ENCODE results near the gene L3HYPDH.
"Not testable (repeated sequence)": the region's sequence is repeated elsewhere in the genome, so short reads cannot be mapped to it uniquely, and the experiment has no call there.

The L3HYPDH gene

DNA sequence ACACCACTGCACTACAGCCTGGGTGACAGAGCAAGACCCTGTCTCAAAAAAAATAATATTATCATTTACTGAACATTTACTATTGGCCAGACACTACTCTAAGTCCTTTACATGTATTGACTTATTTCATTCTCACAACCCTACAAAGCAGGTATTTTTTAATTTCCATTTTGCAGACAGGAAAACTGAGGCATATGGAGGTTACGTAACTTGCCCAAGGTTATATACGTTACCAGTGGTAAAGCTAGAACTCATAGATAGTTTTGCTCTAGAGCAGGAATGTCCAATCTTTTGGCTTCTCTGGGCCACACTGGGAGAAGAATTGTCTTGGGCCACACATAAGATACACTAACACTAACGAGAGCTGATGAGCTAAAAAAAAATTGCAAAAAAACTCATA lies 5.7 kb downstream of the L3HYPDH start:
- DNase-seq (ENCODE audit: low spot score), result no peak

DNA sequence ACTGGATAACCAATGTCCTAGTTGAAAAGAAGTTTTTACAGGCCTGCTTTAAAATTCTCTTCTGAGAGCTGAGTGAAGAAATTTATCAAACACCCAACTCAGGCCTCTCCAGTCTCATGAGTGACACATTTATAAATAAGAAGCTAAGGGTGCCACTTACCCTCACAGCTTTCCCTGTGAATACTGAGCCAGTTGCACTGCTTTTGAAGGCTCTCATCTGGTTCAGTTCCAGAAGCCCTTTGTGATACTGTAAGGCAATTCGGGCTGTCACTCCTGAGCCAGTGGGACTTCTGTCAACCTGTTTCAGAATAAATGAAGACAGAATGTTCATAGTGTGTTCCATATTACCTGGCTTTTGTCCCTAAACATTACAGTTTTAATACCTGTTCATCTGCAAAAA lies 8.5 kb downstream of the L3HYPDH start:
- DNase-seq (ENCODE audit: low spot score), result no peak

DNA sequence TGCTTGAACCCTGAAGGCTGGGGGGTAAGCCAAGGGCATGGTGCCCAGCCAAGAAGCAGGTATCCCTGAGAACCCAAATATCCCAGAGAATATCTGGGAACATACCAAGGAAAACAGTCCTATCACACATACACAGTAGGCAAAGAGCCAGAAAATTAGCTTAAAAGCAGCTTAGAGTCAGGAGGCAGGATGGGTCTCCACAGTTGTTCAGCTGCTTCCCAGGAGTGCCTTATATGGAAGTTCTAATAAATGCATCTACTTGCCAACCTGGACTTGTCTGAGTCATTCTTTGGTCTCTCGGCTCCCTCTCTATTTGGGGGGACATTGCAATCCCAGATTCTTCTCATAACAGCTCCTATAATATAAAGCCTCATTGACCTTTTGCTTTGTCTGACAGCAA lies 10.0 kb downstream of the L3HYPDH start:
- DNase-seq (ENCODE audit: low spot score), result peak; percentile 69

DNA sequence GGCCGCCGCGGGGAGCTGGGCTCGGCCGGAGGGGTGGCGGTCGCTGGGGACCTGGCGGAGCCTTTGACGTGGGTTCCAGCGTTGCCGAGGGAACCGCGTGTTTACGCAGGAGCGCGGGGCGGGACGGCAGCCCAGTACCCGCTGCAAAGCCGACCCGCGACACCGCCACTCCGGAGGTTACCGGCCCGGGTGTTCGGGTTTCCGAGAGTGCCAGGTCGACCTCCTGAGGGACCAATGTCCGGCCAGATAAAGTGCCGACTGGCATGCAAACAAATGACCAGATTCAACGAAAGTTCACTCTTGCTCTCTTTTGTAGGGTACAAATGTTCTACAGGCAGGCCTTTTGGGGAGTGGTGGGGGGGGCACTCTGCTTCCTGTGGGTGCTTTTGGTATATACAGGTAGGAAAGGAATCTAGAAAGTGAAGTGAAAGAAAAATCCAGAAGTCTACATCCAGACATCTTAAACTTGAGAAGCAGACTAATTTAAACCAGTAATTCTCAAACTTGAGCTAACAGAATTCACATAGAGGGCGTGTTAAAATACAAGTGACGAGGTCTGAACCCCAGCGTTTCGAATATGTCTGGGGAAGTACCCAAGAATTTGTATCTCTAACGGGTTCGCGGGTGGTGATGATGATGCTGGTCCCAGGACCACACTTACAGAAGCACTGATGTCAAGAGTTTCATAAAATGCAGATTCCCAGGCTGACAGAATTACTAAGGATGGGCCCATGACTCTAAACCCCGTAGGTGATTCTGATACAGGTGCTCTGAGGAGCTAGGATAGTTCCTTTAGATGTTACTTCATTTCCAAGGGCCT lies 18.7 kb downstream of the L3HYPDH start, which contains the start of gene GPR135:
GPR135 (minus strand) TSS at position 65 of the 820 bp plus-strand sequence. CDS start 154 bp downstream, outside the sequence.
- no peak for DNase-seq (ENCODE audit: low spot score)

DNA sequence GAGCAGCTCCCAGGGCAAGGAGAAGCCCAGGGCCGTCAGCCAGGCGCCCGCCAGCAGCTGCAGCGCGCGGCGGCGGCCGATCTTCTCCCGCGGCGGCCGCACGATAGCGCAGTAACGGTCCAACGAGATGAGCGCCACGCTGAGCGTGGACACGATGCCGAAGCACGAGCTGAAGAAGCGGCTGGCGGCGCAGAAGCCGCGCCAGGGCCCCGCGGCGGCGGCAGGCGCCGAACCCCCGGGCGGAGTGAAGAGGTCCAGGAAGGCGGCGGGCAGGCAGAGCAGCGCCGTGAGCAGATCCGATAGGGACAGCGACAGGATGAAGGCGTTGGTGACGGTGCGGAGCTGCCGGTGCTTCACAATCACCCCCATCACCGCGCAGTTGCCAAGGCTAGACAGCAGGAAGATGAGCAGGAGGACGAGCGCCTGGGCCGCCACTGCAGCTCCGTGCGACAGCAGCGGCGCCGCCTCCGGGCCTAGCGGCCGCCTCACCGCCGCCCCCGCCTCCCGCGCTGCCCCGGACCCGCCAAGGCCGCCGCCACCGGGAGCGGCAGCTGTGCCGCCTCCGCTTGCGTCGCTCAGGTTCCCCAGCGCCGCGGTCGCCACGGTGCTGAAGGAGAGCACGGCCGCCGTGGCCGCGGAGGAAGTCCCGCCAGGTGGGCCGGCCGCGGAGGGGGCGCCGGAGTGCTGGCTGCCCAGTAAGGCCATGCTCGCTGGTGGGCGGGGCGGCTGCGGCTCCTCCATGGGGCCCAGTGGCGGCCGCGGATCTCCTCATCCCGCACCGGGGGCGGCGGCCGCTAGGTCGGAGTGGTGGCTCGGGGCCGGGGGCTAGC lies 19.5 kb downstream of the L3HYPDH start:
- peak; percentile 60 for DNase-seq (ENCODE audit: low spot score)

DNA sequence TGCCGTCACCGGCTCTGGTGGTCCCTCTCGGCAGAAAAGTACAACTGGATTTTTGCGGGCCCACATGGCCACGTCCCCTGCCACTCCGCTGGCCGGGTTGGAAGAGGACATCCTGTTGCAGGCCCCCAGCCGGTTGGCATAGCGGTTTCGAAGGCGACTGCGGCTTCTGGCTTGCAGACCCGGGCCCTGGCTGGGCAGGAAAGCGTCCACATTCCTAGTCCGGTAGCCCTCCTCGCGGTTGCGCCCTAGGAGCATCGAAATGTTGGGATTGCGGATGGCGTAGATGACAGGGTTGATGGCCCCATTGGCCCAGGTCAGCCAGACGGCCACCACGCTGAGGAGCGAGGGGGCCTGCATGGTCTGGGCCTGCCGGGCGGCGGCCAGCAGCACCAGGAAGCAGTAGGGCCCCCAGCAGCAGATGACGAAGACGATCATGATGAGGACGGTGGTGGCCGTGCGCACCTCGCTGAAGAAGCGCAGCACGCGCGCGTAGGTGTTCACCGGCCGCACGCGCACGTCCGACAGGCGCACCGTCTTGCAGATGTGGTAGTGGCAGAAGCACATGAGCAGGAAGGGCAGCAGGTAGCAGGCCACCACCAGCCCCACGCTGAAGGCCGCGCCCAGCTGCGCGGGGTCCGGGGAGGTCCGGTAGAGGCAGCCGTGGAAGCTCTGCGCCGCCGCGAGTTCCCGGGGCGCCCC lies 20.3 kb downstream of the L3HYPDH start:
- peak; percentile 25 for DNase-seq (ENCODE audit: low spot score)

DNA sequence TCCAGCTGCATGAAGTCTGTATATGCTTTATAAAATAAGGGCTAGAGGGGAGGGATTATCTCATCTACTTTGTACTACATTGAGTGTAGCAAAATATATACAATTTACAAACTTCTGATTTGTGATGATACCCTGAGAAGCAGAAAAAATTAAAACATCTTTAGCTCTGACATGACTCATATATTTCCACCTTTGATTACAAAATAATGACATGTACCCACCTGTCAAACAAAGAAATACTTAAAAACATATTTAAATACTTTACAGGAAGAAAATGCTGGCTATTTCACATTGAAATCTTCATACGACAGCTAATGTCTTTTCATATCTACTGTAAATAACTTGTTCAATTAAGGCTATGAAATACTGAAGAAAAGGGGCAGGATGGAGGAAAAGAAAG lies 22.3 kb downstream of the L3HYPDH start:
- DNase-seq (ENCODE audit: low spot score), result no peak

DNA sequence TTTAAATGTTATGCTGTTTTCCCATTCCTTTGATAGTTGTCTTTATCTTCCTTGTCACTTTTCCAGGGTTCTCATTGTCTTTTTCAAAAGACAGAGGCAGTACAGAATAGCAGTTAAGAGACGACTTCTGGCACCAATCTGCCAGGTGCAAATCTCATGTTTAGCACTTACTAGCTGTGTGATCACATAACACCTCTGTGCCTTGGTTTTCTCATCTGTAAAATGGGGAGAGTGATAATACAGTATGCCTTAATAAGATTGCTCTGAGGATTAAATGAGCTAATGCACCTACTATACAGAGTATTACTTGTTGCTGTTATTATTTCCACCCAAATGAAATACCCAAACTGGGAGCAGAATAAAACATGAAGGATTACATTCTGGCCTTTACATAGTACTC lies 23.8 kb downstream of the L3HYPDH start:
- DNase-seq (ENCODE audit: low spot score), result no peak

DNA sequence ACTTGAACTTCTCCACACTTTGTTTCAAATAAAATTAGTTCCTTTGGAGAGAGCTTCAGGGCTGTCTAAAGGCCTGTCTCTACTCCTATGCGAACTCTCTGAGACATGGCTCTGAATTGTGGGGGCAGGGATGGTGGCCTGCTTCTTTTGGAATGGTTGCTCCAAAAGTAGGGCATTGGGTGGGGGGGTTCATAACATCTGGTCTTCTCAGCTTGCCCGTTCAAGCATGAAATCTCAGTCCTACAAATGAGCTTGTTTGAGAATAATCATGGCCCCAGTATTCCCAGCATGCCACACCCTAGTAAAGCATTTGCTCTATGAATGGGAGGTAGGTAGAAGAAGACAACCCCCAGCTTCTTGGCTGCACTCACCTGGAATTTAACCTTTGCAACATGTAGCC lies 25.7 kb downstream of the L3HYPDH start:
- DNase-seq (ENCODE audit: low spot score), result no peak

DNA sequence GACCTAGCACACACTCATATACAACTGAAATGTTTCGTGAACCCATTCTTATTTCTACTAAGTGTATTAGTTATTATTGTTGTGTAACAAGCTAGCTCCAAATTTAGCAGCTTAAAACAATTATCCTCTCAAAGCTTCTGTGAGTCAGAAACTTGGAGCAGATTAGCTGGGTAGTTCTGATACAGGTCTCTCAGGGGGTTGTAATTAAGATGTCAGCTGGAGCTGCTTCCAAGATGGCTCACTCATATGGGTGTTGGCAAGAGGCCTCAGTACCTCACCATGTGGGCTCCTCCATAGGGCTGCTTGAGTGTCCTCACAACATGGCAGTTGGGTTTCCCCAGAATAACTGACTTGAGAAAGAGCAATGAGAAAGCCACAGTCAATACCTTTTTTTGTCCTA lies 28.8 kb downstream of the L3HYPDH start:
- DNase-seq (ENCODE audit: low spot score), result no peak

DNA sequence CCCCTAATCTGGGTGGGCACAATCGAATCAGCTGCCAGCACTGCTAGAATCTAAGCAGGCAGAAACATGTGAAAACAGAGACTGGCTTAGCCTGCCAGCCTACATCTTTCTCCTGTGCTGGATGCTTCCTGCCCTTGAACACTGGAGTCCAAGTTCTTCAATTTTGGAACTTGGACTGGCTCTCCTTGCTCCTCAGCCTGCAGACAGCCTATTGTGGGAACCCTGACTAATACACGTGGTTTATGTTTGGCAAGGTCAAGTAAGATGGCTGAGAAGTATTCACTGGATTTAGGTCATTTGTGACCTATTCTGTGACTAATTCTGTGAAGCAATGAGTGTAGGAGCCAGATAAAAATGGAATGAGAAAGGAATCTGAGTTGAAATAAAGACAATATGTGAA lies 30.1 kb downstream of the L3HYPDH start:
- DNase-seq (ENCODE audit: low spot score), result peak; percentile 85

DNA sequence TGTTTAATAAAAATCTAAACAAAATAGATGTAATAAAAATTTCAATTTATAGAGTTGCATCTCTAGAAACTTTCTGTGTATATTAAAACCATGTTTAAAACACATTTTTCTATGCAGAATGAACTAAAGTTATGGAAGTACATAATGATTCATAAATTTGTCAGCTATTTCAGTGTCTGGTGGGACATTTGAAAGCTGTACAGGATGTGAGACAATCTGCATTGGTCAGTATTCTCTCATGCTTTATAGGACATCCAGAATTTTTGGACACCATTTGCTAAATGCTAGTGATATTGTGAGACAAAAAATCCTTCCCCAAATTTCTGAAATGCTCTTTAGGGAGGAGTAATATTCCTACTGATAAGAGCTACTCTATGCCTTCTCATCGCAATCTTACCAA lies 32.4 kb downstream of the L3HYPDH start:
- no peak for DNase-seq (ENCODE audit: low spot score)

DNA sequence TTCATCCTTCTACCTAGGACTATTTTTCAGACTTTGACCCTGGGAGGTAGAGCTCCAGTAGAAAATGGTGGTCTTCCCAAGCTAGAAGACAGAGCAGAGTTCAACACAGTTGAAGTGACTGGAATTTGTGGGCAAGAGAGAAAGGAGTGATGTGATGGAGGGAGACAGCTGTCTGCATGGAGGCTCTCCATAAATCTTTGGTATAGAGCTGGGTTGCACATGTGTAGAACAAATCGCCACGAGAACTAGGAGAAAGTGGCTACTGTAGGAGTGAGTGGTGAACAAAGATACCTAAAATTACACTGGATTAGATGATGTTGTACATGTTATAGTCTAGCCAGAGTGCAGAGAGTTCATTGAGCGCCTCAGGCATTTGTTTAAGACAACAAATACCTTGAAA lies 33.5 kb downstream of the L3HYPDH start:
- DNase-seq (ENCODE audit: low spot score), result no peak

DNA sequence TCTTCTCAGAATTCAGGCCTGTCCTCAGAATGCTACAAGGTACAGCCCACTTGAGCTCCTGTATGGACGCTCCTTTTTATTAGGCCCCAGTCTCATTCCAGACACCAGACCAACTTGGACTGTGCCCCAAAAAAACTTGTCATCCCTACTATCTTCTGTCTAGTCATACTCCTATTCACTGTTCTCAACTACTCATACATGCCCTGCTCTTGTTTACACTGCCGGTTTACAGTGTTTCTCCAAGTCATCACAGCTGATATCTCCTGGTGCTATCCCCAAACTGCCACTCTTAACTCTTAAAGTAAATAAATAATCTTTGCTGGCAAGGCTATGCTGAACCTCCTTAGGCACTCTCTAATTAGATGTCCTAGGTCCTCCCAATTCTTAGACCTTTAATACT lies 35.5 kb downstream of the L3HYPDH start:
- DNase-seq (ENCODE audit: low spot score), result not testable (repeated sequence)

DNA sequence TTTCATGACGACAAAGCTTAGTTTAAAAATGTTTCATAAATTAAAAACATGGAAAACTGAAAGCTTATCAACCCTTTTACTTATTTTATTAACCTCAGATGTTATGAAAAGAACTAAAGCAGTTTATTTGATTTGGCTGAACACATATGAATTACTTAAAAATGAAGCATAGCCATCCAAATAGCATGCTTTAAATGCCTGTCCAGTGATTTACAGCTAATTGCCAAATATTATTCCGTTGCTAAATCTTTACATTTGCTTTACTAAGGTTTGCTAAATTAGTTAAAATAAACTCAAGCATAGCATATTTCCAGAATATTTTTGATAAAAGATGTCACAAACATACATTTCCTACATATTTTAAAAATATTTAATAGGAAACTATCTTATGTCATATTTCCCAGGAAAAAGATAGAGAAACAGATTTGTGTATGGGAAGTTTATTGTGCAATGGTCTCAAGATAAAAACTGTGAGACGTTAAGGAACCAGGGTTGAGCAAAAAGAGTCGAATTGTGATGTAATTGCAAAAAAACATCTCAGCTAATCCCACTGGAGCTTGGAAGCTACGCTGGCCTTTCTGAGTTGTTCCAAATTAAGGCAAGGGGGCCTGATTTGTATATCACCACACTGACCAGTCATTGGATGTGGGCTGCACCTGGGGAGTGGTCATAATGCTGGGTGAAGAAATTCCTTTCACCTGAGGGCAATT lies 44.8 kb downstream of the L3HYPDH start:
- no peak for DNase-seq (ENCODE audit: low spot score)

DNA sequence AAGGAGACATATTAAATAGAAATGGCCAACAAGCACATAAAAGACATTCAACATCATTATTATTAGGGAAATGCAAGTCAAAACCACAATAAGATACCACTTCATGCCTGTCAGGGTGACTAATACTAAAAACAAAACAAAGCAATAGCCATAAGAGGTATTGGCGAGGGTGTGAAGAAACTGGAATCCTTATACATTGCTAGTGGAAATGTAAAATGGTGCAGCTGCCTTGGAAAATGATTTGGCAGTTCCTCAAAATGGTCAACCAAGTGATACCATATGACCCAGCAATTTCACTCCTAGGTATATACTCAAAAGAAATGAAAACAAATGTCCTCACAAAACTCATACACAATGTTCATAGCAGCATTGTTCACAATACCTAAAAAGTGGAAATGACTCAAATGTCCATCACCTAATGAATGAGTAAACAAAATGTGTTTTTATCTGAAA lies 46.0 kb downstream of the L3HYPDH start:
- DNase-seq (ENCODE audit: low spot score), result peak; percentile 26

DNA sequence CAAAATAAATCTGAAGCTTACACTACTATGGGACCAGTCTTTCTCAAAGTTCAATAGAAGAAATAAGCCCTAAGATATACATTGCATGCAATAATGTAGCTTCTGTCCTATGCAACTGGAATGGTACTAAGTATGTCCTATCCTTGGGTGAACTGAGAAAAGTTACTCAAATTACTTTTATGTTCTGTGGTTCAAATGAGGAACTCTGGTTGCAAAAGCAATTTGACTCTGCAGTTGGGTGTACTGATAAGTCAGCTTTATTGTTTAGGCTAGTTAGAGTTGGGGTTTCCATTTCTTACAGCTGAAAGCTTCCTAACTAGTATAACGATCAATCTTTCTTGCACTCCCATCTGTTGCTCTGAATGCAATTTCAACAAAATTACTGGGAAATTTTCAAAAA lies 48.2 kb downstream of the L3HYPDH start:
- no peak for DNase-seq (ENCODE audit: low spot score)

DNA sequence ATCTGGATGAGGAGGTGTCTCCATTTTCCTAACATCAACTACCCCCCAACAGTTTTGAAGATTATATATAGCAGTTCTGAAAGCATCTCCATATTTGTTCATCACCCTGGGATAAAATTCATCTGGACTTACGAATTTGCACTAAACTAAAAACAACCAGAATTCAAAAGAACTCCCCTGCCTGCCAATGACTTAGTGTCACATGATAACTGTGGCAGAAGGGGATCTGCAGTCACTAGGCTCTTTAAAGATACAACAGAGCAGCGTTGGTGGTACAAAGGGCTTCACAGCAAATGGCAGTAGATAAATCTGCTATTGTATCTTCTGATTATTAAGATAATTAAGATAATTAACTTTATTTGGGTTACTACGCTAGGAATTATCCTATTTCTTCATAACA lies 49.1 kb downstream of the L3HYPDH start:
- DNase-seq (ENCODE audit: low spot score), result no peak

DNA sequence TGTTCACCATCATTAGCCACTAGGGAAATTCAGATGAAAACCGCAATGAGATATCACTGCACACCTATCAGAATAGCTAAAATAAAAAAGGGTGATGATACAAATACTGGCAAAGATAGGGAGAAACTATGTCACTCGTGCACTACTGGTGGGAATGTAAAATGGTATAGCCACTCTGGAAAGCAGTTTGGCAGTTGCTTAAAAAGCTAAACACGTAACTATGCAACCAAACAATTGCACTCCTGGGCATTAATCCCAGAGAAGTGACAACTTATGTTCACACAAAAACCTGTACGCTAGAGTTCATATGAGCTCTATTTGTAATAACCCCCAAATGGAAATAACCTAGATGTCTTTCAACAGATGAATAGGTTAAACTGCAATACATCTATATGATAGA lies 54.4 kb downstream of the L3HYPDH start:
- no peak for DNase-seq (ENCODE audit: low spot score)

DNA sequence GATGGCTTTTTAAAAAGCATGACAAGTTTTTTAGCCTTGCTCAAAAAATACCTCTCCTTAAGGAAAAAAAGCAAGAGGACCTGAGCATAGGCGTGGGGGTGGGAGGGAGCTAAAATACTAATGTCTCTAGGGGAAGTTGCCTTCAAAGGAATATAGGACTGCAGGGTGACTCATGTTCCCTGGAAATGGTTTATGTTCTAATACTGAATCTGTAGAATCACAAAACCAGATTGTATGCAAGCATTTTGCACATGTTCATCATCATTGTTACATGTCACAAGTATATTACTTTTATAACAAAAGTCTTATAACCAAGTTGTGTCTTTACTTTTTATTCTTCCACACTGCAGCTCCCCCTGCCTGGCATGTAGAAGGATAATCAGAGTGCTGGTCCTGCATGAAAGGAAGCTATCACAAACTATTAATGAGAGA lies 55.6 kb downstream of the L3HYPDH start:
- no peak for DNase-seq (ENCODE audit: low spot score)

DNA sequence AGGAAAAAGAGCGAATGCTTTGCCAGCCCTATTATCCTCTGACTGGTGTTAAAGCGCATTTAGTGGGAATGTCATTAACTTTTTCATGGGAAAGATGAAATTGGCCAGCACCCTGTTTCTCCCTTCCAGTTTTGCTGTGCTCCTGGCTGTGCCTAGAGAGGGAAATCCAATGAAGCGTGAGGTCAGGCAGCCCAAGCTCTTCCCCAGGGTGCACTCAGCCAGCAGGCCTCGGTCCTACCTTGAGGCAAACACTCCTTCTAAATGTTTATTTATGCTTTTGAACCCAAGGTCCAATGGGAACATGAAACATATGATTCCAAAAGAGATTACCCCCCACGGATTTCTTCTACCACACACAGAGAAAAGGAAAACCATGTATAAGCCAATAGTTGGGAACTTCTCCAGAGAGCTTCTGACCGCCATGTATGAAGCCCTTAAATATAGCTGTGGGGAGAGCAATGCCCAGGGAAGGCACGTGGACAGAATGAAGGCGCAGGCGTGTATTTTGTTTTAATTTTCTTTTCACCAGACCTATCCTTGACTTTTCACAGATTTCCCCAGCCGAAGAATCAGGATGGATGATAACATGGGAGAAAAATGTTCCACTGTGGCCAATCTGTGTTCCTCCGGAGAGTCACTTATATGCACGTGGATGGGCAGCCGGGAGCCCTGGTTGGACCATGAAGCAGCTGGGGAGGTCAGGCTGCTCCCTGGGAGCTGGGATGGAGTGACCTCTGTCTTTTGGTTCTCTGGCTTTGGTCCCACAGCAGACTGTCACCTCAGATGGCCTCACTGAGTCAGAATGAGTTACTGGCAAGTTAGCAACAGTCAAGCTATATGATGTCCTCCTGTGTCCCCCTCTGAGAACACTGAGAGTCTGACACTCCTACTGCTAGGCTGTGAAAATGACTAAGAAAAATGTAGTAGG lies 56.3 kb downstream of the L3HYPDH start:
- DNase-seq (ENCODE audit: low spot score), result peak; percentile 20
